K562 (cell line): ENCODE measurements around the gene NR5A2. TPM values are rescaled to one million over a fixed set of nuclear protein-coding genes. Genes with fewer than 3 reads are reported as not detected.

Source experiments
- GABPB2 ChIP-seq: fragments of 250-450 bp; sonication (Bioruptor Pico); conservative IDR thresholded peaks from 2 replicates; pipeline ENCODE4 v1.5.1; 2021; ENCODE audit warnings: mild to moderate bottlenecking
- HDAC8 ChIP-seq: fragments of 450-650 bp; IDR thresholded peaks from 2 replicates; pipeline ENCODE4 v1.6.1; 2016; ENCODE audit warnings: mild to moderate bottlenecking, missing genetic modification characterization, moderate library complexity, missing compliant biosample characterization
- HDGF ChIP-seq: fragments of 450-650 bp; IDR thresholded peaks from 2 replicates; pipeline ENCODE4 v1.6.1; 2016
- HINFP ChIP-seq: fragments of 450-650 bp; conservative IDR thresholded peaks from 2 replicates; pipeline ENCODE4 v1.6.1; 2016; ENCODE audit warnings: missing genetic modification characterization, low read depth, mild to moderate bottlenecking, control low read depth, missing compliant biosample characterization
- MAFF ChIP-seq: IDR thresholded peaks from 2 replicates; pipeline ENCODE4 v1.6.1; 2012; ENCODE audit warnings: low read length, improper control_type of control experiment
- MITF ChIP-seq: IDR thresholded peaks from 2 replicates; pipeline ENCODE4 v1.6.1; 2014; ENCODE audit warnings: antibody characterized with exemption
- NR2C2 ChIP-seq, 2 experiments: fragments of 200-800 bp in 1 of 2; sonication (Bioruptor generic) in 1 of 2; sonication (generic) in 1 of 2; formaldehyde crosslinking in 1 of 2; IDR thresholded peaks; 2 replicates each; pipeline versions ENCODE4 v1.6.1 to v1.8.0; 2016 to 2022; ENCODE audit warnings: mild to moderate bottlenecking in 1 of 2, missing compliant biosample characterization in 1 of 2, missing genetic modification characterization in 1 of 2, missing genetic modification reagents in 1 of 2
- POLR2A ChIP-seq: fragments of 450-650 bp; conservative IDR thresholded peaks from 2 replicates; pipeline ENCODE4 v1.6.1; 2016
- POLR2G ChIP-seq: fragments of 200-400 bp; formaldehyde crosslinking; IDR thresholded peaks from 2 replicates; pipeline ENCODE4 v1.6.1; 2017; ENCODE audit warnings: low read depth, mild to moderate bottlenecking, antibody characterized with exemption, low read length, moderate library complexity
- PRDM10 ChIP-seq: fragments of 450-650 bp; IDR thresholded peaks from 2 replicates; pipeline ENCODE4 v1.6.1; 2018; ENCODE audit not compliant: partially characterized antibody
- SMARCA5 ChIP-seq: fragments of 450-650 bp; IDR thresholded peaks from 2 replicates; pipeline ENCODE4 v1.6.1; 2016
- ZBTB33 ChIP-seq: sonication (generic); formaldehyde crosslinking; IDR thresholded peaks from 2 replicates; pipeline ENCODE4 v1.8.1; 2023; ENCODE audit warnings: mild to moderate bottlenecking, missing genetic modification reagents
- ZC3H8 ChIP-seq: fragments of 450-650 bp; IDR thresholded peaks from 2 replicates; pipeline ENCODE4 v1.6.1; 2017
- ZFP1 ChIP-seq: fragments of 450-650 bp; formaldehyde crosslinking; IDR thresholded peaks from 2 replicates; pipeline ENCODE4 v1.4.0; 2020; ENCODE audit warnings: mild to moderate bottlenecking, mixed read lengths
- ZNF668 ChIP-seq: fragments of 250-450 bp; sonication (Bioruptor Pico); IDR thresholded peaks from 2 replicates; pipeline ENCODE4 v1.8.0; 2022; ENCODE audit warnings: mild to moderate bottlenecking, inconsistent platforms
- ZNF707 ChIP-seq: fragments of 250-450 bp; sonication (Bioruptor Pico); conservative IDR thresholded peaks from 2 replicates; pipeline ENCODE4 v1.8.0; 2022; ENCODE audit warnings: inconsistent platforms, mild to moderate bottlenecking, moderate library complexity
- polyA plus RNA-seq, 8 experiments: library from polyadenylated mRNA; depleted of rRNA in 4 of 8; stranded (reverse) in 5 of 8; unstranded in 3 of 8; fragments of >200 nt; fragmentation: Nextera tagmentation in 2 of 8; fragmentation: Illumina TruSeq in 1 of 8; extraction: Ambion mirVana in 2 of 8; extraction: Trizol in 1 of 8; gene quantifications; 2 replicates each; pipeline versions ENCODE4 v1.2.1 to v1.2.3, GENCODE V29; 2011 to 2014; ENCODE audit warnings: inconsistent platforms in 1 of 8, missing spikeins in 1 of 8
- total RNA-seq, 7 experiments: library from RNA; depleted of rRNA in 6 of 7; stranded (reverse); fragments of >200 nt in 6 of 7; fragmentation: Illumina TruSeq in 2 of 7; extraction: Trizol in 2 of 7; gene quantifications; 2 replicates each; pipeline versions ENCODE4 v1.2.1 to v1.2.3, GENCODE V29; 2011 to 2021; ENCODE audit warnings: low replicate concordance in 1 of 7

The NR5A2 gene
- total and polyA plus RNA-seq, 9 of the 15 experiments (the other 6 are each of a cell fraction or from before 2014, with no cell fraction given): 0.13 to 0.40 (median 0.29) TPM

- TF ChIP-seq PRDM10 (no peak), ZFP1 (CRISPR knock-in tag) (no peak), HINFP (tag) (no peak), POLR2A (no peak), SMARCA5 (no peak), HDAC8 (tag) (peak; percentile 60; the same call in 1 of the 2 replicates), ZBTB33 (CRISPR knock-in tag) (no peak), ZC3H8 (no peak), NR2C2 (CRISPR knock-in tag; IDR thresholded peaks at IDR 0.05) (no peak), NR2C2 (tag; IDR thresholded peaks at IDR 0.05) (peak; percentile 49; the same call in 1 of the 2 replicates), ZNF668 (CRISPR knock-in tag) (no peak), MAFF (no peak), MITF (peak; percentile 51; the same call in 1 of the 2 replicates), ZNF707 (CRISPR knock-in tag) (no peak), POLR2G (no peak), HDGF (no peak), GABPB2 (no peak)
Measured at GRCh38 chr1:200154069-200154767, 126.7 kb downstream of the NR5A2 start (continued).
